ENCODE data around the gene EML1.

The EML1 gene

GRCh38 chr14:99803803-99804202 lies 10.6 kb downstream of the EML1 start:
- DNase-seq (ENCODE audit: low read depth) = no peak

GRCh38 chr14:99805757-99806439 lies 12.7 kb downstream of the EML1 start:
- no peak for DNase-seq (ENCODE audit: low read depth)

GRCh38 chr14:99806836-99807235 lies 13.6 kb downstream of the EML1 start:
- no peak for DNase-seq (ENCODE audit: low read depth)

- no peak for DNase-seq (ENCODE audit: low read depth)
Measured at GRCh38 chr14:99807413-99808153, 14.4 kb downstream of the EML1 start.

- no peak for DNase-seq (ENCODE audit: low read depth)
Measured at GRCh38 chr14:99808154-99808505, 14.9 kb downstream of the EML1 start.

- no peak for DNase-seq (ENCODE audit: low read depth)
Measured at GRCh38 chr14:99808515-99808914, 15.3 kb downstream of the EML1 start.

GRCh38 chr14:99809360-99809759 lies 16.1 kb downstream of the EML1 start:
- no peak for DNase-seq (ENCODE audit: low read depth)

- no peak for DNase-seq (ENCODE audit: low read depth)
Measured at GRCh38 chr14:99809859-99810558, 16.8 kb downstream of the EML1 start.

GRCh38 chr14:99810559-99810874 lies 17.3 kb downstream of the EML1 start:
- DNase-seq (ENCODE audit: low read depth) = no peak

- DNase-seq (ENCODE audit: low read depth) = no peak
Measured at GRCh38 chr14:99812096-99812750, 19.0 kb downstream of the EML1 start.

- DNase-seq (ENCODE audit: low read depth) = no peak
Measured at GRCh38 chr14:99812892-99813291, 19.7 kb downstream of the EML1 start.

- DNase-seq (ENCODE audit: low read depth) = no peak
Measured at GRCh38 chr14:99815696-99816095, 22.5 kb downstream of the EML1 start.

- no peak for DNase-seq (ENCODE audit: low read depth)
Measured at GRCh38 chr14:99816217-99816616, 23.0 kb downstream of the EML1 start.

- no peak for DNase-seq (ENCODE audit: low read depth)
Measured at GRCh38 chr14:99816642-99817041, 23.4 kb downstream of the EML1 start.

- no peak for DNase-seq (ENCODE audit: low read depth)
Measured at GRCh38 chr14:99817331-99817730, 24.1 kb downstream of the EML1 start.

- DNase-seq (ENCODE audit: low read depth) = no peak
Measured at GRCh38 chr14:99818503-99819036, 25.4 kb downstream of the EML1 start.

GRCh38 chr14:99819514-99819913 lies 26.3 kb downstream of the EML1 start:
- DNase-seq (ENCODE audit: low read depth) = no peak

- no peak for DNase-seq (ENCODE audit: low read depth)
Measured at GRCh38 chr14:99820702-99821331, 27.6 kb downstream of the EML1 start.

- DNase-seq (ENCODE audit: low read depth) = no peak
Measured at GRCh38 chr14:99821519-99822508, 28.6 kb downstream of the EML1 start.

- no peak for DNase-seq (ENCODE audit: low read depth)
Measured at GRCh38 chr14:99822800-99823455, 29.7 kb downstream of the EML1 start.
